GM20431 (cell line): ENCODE measurements around the gene PLXNA2.

Experiments used
- in situ Hi-C: fragments of 300-500 bp; cut with MseI, MboI; formaldehyde crosslinking; loops from one replicate; pipeline ENCODE4 v1.15.0; 2020; ENCODE audit warnings: low sequenced_read_pairs; ENCODE audit not compliant: unreplicated experiment

Gene PLXNA2

GRCh38 chr1:208243527-208243966 is 637 bp downstream of the PLXNA2 start:
- in situ Hi-C loops: no loop called here

- in situ Hi-C loops: no loop called here
Observed at GRCh38 chr1:208242941-208243526, 1.1 kb downstream of the PLXNA2 start.

DNA sequence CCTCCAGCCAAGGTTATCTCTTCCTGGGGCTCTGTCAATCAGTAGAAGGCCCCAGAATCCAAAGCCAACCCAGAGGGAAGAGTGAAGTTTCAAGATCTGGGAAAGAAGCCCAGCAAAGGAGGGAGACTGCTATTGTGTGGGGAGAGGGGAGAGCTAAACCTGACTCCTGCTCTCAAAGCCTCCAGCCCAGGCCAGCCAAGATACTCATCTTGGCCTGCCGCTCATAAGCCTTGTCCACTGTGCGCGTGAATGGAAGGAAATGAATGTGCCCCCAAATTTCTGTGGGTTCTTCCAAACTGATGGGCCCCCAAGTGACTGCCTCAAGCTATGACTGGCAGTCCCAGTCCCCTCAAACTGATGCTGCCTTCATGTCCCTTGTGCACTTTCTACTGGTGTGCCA is 2.0 kb downstream of the PLXNA2 start:
- in situ Hi-C loops: no loop called here

DNA sequence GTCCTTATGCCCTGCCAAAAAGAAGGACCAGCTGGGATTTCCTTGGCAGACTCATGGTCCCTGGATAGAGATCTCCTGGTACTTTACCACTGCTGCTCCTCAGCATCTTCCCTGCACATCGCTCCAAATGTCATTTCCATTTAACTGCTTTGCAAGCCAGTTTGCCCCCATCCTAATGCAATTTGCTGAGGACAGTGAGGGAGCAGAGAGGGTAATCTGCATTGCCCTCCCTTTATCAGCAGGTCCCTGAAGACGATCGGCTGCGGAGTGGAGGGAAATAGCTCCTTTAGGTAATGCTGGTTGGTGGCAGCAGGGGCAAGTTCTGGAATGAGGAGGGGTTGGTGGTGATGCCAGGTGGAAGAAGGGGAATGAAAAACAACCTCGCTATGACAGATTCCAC is 2.7 kb downstream of the PLXNA2 start:
- in situ Hi-C loops: no loop called here

GRCh38 chr1:208240662-208241355 is 3.4 kb downstream of the PLXNA2 start:
- in situ Hi-C loops: no loop called here

GRCh38 chr1:208239473-208240381 is 4.5 kb downstream of the PLXNA2 start:
- in situ Hi-C loops: no loop called here

GRCh38 chr1:208238710-208239472 is 5.3 kb downstream of the PLXNA2 start:
- in situ Hi-C loops: no loop called here

- in situ Hi-C loops: no loop called here
Observed at GRCh38 chr1:208237241-208237640, 6.9 kb downstream of the PLXNA2 start.

DNA sequence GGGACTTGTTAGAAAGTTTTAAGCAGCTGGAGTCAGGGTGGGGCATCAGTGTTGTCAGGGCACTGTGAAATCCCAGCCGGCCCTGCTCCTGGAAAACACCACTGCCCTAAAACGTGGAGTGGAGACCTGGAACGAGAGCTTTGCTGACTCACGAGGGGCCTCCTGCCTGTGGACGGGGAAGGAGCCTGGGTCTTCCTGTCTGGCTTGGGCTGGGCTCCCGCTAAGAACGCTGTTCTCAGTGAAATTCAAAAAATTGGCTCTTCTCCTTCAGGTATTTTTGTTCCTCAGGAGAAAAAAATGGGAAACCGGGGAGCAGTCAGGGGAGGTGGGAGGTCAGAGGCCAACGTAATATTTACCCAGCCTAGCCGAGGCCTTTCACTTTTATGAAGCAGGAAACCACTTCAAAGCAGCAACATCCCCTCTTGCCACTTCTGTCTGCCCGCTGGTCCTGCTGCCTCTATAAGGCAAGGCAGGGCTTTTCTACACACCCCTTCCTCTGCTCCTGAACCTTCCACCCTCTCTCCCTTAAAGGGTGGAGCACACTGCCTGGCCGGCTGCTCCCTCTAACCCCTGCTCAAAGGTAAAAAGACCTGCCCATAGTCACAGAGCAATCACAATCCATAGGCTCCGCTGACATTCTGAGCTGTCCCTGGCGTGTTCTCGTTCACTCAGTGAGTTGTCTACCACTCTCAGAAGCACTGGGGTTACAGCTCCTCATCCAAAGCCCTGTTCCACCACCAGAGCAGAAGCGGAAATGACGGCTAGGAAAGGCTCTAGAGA is 8.0 kb downstream of the PLXNA2 start:
- in situ Hi-C loops: no loop called here

- in situ Hi-C loops: no loop called here
Observed at GRCh38 chr1:208235356-208235981, 8.7 kb downstream of the PLXNA2 start.

DNA sequence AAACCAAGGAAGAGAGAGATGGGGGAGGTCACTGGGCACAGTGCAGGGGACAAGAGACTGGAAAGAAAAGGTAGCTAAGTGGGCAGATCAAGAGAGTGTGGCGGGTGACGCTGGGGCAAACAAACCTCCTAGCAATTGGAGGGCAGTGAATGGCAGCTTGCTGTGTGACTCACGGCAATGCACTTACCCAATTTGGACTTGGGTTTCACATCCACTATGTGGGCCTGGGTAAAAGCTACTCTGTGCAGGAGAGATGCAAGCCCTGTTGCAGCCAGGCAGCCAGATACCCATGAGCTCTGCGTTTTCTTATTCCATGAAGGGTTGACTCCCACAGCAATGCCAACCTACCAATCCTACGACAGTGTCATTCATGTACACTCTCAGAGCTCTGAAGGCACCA is 9.5 kb downstream of the PLXNA2 start:
- in situ Hi-C loops: no loop called here

- in situ Hi-C loops: no loop called here
Observed at GRCh38 chr1:208233978-208234377, 10.2 kb downstream of the PLXNA2 start.

GRCh38 chr1:208233546-208233945 is 10.6 kb downstream of the PLXNA2 start:
- in situ Hi-C loops: no loop called here

GRCh38 chr1:208232662-208233038 is 11.5 kb downstream of the PLXNA2 start:
- in situ Hi-C loops: no loop called here

GRCh38 chr1:208231881-208232661 is 12.1 kb downstream of the PLXNA2 start:
- in situ Hi-C loops: no loop called here

- in situ Hi-C loops: no loop called here
Observed at GRCh38 chr1:208230668-208231529, 13.3 kb downstream of the PLXNA2 start.

- in situ Hi-C loops: no loop called here
Observed at GRCh38 chr1:208228550-208228949, 15.6 kb downstream of the PLXNA2 start.
